Type B pancreatic cell (in vitro differentiated cells): ENCODE data around the gene NUP153. TPM values are rescaled to one million over a fixed set of nuclear protein-coding genes. Genes with fewer than 3 reads are reported as not detected.
"Not testable (repeated sequence)": the region's sequence is repeated elsewhere in the genome, so short reads cannot be mapped to it uniquely, and the experiment has no call there.

Source experiments
- DNase-seq: peaks from one replicate; pipeline ENCODE4 v3.0.0; 2021; ENCODE audit warnings: mixed read lengths; ENCODE audit not compliant: unreplicated experiment; ENCODE audit errors: extremely low spot score
- H3K27ac Mint-ChIP-seq: 2 replicates; pipeline ENCODE4 v1.8.0; 2021; ENCODE audit warnings: mild to moderate bottlenecking, mixed read lengths
- H3K27me3 Mint-ChIP-seq: 2 replicates; pipeline ENCODE4 v1.8.0; 2021; ENCODE audit warnings: mixed read lengths
- H3K36me3 Mint-ChIP-seq: 2 replicates; pipeline ENCODE4 v1.8.0; 2021; ENCODE audit warnings: mixed read lengths
- H3K4me1 Mint-ChIP-seq: one replicate; pipeline ENCODE4 v1.8.0; 2021; ENCODE audit warnings: mixed read lengths; ENCODE audit not compliant: unreplicated experiment
- H3K4me3 Mint-ChIP-seq: 2 replicates; pipeline ENCODE4 v1.8.0; 2021; ENCODE audit warnings: mild to moderate bottlenecking, mixed read lengths
- H3K9me3 Mint-ChIP-seq: 2 replicates; pipeline ENCODE4 v1.8.0; 2021; ENCODE audit warnings: mixed read lengths
- CTCF ChIP-seq: fragments of 200-600 bp; sonication (generic); conservative IDR thresholded peaks from 2 replicates; pipeline ENCODE4 v1.5.0; 2021; ENCODE audit warnings: antibody characterized with exemption, mild to moderate bottlenecking
- total RNA-seq: library from RNA; stranded (reverse); gene quantifications from 2 replicates; pipeline ENCODE4 v1.2.1, GENCODE V29; 2021; ENCODE audit warnings: low replicate concordance

The NUP153 gene
- total RNA-seq, 1 donor from 2014 or later = 51.8 TPM

GRCh38 chr6:17588011-17588410 lies 118.7 kb downstream of the NUP153 start:
- no peaks in the 10 kb centered on the region for H3K9me3 Mint-ChIP-seq
- no peak overlapping the region for H3K27ac Mint-ChIP-seq
- H3K27me3 Mint-ChIP-seq = no peaks in the 10 kb centered on the region
- no peaks in the 10 kb centered on the region for H3K36me3 Mint-ChIP-seq
- TF ChIP-seq CTCF = no peak
- H3K4me3 Mint-ChIP-seq = no peak overlapping the region
- peaks cover 5% of the 10 kb centered on the region for H3K4me1 Mint-ChIP-seq
- no peak for DNase-seq

GRCh38 chr6:17586623-17587022 lies 120.1 kb downstream of the NUP153 start:
- DNase-seq, H3K27ac Mint-ChIP-seq, H3K4me3 Mint-ChIP-seq, H3K4me1 Mint-ChIP-seq, H3K9me3 Mint-ChIP-seq, H3K27me3 Mint-ChIP-seq, H3K36me3 Mint-ChIP-seq: not testable (repeated sequence)

GRCh38 chr6:17585766-17586490 lies 120.8 kb downstream of the NUP153 start:
- Mint-ChIP-seq H3K27me3 (no peaks in the 10 kb centered on the region), H3K27ac (no peak overlapping the region), H3K4me3 (no peak overlapping the region), H3K4me1 (peaks cover 5% of the 10 kb centered on the region), H3K9me3 (peaks cover 3% of the 10 kb centered on the region), H3K36me3 (no peaks in the 10 kb centered on the region)
- TF ChIP-seq CTCF = peak; percentile 37
- DNase-seq = no peak

GRCh38 chr6:17584241-17584803 lies 122.4 kb downstream of the NUP153 start:
- Mint-ChIP-seq H3K4me3 (peak overlapping the region; percentile 1), H3K27me3 (no peaks in the 10 kb centered on the region), H3K4me1 (peaks cover 5% of the 10 kb centered on the region), H3K36me3 (no peaks in the 10 kb centered on the region), H3K27ac (peak overlapping the region; percentile 29), H3K9me3 (peaks cover 5% of the 10 kb centered on the region)
- no peak for DNase-seq
- peak; percentile 94 for TF ChIP-seq CTCF

- Mint-ChIP-seq H3K36me3 (no peaks in the 10 kb centered on the region), H3K4me1 (peaks cover 5% of the 10 kb centered on the region), H3K27me3 (no peaks in the 10 kb centered on the region), H3K9me3 (peaks cover 5% of the 10 kb centered on the region), H3K4me3 (peak overlapping the region; percentile 1), H3K27ac (peak overlapping the region; percentile 29)
- DNase-seq = no peak
- no peak for TF ChIP-seq CTCF
Observed at GRCh38 chr6:17583811-17584210, 122.9 kb downstream of the NUP153 start.

GRCh38 chr6:17581282-17581681 lies 125.4 kb downstream of the NUP153 start:
- DNase-seq, H3K27ac Mint-ChIP-seq, H3K4me1 Mint-ChIP-seq, H3K27me3 Mint-ChIP-seq, H3K9me3 Mint-ChIP-seq, H3K36me3 Mint-ChIP-seq: not testable (repeated sequence)
- H3K4me3 Mint-ChIP-seq = peak overlapping the region; percentile 67
